Urothelium cell line (cell line): ENCODE results near the gene GNAZ.
A peak's percentile ranks its signal among the peaks of the same experiment; 100 is the strongest.

Experiments used
- DNase-seq: peaks from one replicate; pipeline ENCODE4 v3.0.0; 2011; ENCODE audit warnings: low spot score, mixed read lengths
- FAIRE-seq: peaks from 2 replicates; lab custom pipeline; 2011; peaks lifted over from hg19 to GRCh38; lab: Jason Lieb, UNC

Gene GNAZ

GRCh38 chr22:23090457-23090835, 20.1 kb downstream of the GNAZ start:
- no peak for FAIRE-seq

GRCh38 chr22:23091760-23092159, 21.4 kb downstream of the GNAZ start:
- FAIRE-seq, result no peak

More at GRCh38 chr22:23090457-23090835, 20.1 kb downstream of the GNAZ start:
- DNase-seq, result no peak

GRCh38 chr22:23092217-23092955, 22.1 kb downstream of the GNAZ start:
- DNase-seq (no peak), FAIRE-seq (peak; percentile 61)

More at GRCh38 chr22:23091760-23092159, 21.4 kb downstream of the GNAZ start:
- DNase-seq, result no peak

GRCh38 chr22:23093051-23093788, 22.9 kb downstream of the GNAZ start:
- no peak for DNase-seq
- peak; percentile 86 for FAIRE-seq

- FAIRE-seq, result no peak
- DNase-seq, result no peak
Observed at GRCh38 chr22:23094260-23094659, 23.9 kb downstream of the GNAZ start.

GRCh38 chr22:23094695-23095681, 24.7 kb downstream of the GNAZ start:
- FAIRE-seq, result peak; percentile 81
- DNase-seq, result no peak

GRCh38 chr22:23095733-23096342, 25.5 kb downstream of the GNAZ start:
- DNase-seq, result no peak
- FAIRE-seq, result no peak

GRCh38 chr22:23097412-23098229, 27.3 kb downstream of the GNAZ start:
- no peak for FAIRE-seq
- no peak for DNase-seq

- no peak for DNase-seq
- no peak for FAIRE-seq
Observed at GRCh38 chr22:23098230-23098705, 27.9 kb downstream of the GNAZ start.

GRCh38 chr22:23098718-23099530, 28.6 kb downstream of the GNAZ start:
- no peak for DNase-seq
- FAIRE-seq, result no peak

- DNase-seq (no peak), FAIRE-seq (no peak)
Observed at GRCh38 chr22:23099531-23099804, 29.1 kb downstream of the GNAZ start.

- no peak for FAIRE-seq
Observed at GRCh38 chr22:23100124-23100801, 29.9 kb downstream of the GNAZ start.

GRCh38 chr22:23101524-23101923, 31.2 kb downstream of the GNAZ start:
- FAIRE-seq, result no peak

More at GRCh38 chr22:23100124-23100801, 29.9 kb downstream of the GNAZ start:
- no peak for DNase-seq

GRCh38 chr22:23102002-23102655, 31.8 kb downstream of the GNAZ start:
- no peak for DNase-seq
- FAIRE-seq, result no peak

More at GRCh38 chr22:23101524-23101923, 31.2 kb downstream of the GNAZ start:
- DNase-seq, result no peak

- FAIRE-seq (peak; percentile 30), DNase-seq (no peak)
Observed at GRCh38 chr22:23102776-23103175, 32.5 kb downstream of the GNAZ start.

- DNase-seq (no peak), FAIRE-seq (no peak)
Observed at GRCh38 chr22:23103199-23103954, 33.1 kb downstream of the GNAZ start.
